ENCODE data around the gene C9orf50. TPM values are rescaled to one million over a fixed set of nuclear protein-coding genes. Genes with fewer than 3 reads are reported as not detected.

The C9orf50 gene
- total and polyA plus RNA-seq, 10 donors: 0.12 to 0.46 (median 0.19) TPM; not detected in 6

DNA sequence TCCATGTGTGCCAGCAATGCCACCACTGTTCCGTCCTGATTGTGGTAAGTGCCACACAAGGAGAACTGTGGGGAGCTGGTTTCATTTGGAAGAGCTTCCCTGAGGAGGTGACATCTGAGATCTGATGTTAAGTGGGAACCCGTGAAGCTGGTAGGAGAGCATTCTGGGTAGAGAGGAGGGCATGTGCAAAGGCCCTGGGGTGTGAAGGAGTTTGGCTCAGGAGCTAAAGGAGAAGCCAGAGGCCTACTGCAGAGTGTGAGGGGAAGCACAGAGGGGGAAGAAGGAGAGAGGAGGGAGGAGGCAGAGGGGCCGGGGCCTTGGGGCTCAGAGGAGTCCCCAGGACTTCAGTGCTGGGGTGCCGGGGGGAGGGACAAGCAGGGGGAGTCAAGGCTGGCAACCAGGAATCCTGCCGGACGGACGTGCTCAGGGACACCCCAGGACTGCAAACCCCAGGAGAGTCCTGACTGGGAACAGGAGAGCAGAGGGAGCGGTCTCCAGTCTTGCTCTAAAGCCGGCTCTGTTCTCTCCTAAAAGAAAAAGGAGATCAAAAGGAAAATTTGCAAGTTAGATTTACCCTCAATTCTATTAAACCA is 19.7 kb downstream of the C9orf50 start:
- H3K4me3 ChIP-seq: no peak overlapping the region
- TF ChIP-seq POLR2AphosphoS5 (IDR thresholded peaks at IDR 0.05): no peak
- TF ChIP-seq, protein P1, sequence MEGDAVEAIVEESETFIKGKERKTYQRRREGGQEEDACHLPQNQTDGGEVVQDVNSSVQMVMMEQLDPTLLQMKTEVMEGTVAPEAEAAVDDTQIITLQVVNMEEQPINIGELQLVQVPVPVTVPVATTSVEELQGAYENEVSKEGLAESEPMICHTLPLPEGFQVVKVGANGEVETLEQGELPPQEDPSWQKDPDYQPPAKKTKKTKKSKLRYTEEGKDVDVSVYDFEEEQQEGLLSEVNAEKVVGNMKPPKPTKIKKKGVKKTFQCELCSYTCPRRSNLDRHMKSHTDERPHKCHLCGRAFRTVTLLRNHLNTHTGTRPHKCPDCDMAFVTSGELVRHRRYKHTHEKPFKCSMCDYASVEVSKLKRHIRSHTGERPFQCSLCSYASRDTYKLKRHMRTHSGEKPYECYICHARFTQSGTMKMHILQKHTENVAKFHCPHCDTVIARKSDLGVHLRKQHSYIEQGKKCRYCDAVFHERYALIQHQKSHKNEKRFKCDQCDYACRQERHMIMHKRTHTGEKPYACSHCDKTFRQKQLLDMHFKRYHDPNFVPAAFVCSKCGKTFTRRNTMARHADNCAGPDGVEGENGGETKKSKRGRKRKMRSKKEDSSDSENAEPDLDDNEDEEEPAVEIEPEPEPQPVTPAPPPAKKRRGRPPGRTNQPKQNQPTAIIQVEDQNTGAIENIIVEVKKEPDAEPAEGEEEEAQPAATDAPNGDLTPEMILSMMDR (IDR thresholded peaks at IDR 0.05 in 8 of 11, conservative IDR thresholded peaks at IDR 0.05 in 3 of 11): no peak
- TF ChIP-seq POLR2A (IDR thresholded peaks at IDR 0.05): no peak
- H3K27me3 ChIP-seq (replicated peaks in 1 of 7): peaks cover 0 to 48% (median 19%) of the 10 kb centered on the region in 7 donors
- H3K9me3 ChIP-seq: no peaks in the 10 kb centered on the region
- no peaks in the 10 kb centered on the region for H3K36me3 ChIP-seq
- DNase-seq: no peak
- WGBS, 5 donors: 77 to 86% (median 80%) methylated on average over 9 of the region's 9 CpGs
- intact Hi-C loops (cut with DNase I; ENCODE audit: low total_unique reads): loop anchor here (5.0 kb wide), 1 partner anchor 104 kb away; no protein-coding TSS in a partner anchor
- H3K27ac ChIP-seq: no peak overlapping the region
- H3K4me1 ChIP-seq: peaks cover 13 to 56% (median 31%) of the 10 kb centered on the region in 6 donors

DNA sequence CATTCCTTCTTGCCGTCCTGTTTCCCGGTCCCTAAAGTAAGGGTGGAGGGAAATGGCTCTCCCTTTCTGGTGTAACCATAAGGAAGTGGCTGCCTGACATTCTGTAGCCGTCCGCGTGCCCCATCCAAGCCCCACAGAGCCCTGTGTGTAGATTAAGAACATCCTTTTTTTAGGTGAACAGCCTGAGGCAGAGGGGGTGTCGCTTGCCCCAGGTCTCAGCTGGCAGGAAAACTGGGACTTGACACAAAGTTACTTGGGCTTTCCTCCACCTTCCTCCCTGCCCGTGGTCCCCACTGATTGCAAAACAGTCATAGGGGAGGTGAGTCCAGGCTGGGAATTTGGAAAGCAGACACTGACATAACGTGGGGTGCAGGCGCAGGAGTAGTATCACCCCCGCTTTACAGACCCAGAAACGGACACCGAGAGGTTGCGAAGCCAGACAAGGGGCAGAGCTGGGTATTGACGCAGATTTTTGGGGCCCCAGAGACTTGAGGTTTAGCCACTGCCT is 22.8 kb downstream of the C9orf50 start:
- Histone ChIP-seq H3K27ac (peak overlapping the region in 7 of 8 donors; percentile 69 to 85 (median 80)), H3K36me3 (no peaks in the 10 kb centered on the region), H3K9me3 (no peaks in the 10 kb centered on the region), H3K27me3 (replicated peaks in 1 of 7) (peaks cover 0 to 54% (median 19%) of the 10 kb centered on the region in 7 donors), H3K4me1 (peaks cover 13 to 56% (median 36%) of the 10 kb centered on the region in 6 donors), H3K4me3 (peak overlapping the region in 3 of 8 donors; percentile 22 to 63 (median 23))
- DNase-seq: no peak
- 38 to 56% (median 48%) methylated on average over 12 to 14 of the region's 14 CpGs for WGBS, 5 donors
- no peak for TF ChIP-seq POLR2AphosphoS5 (IDR thresholded peaks at IDR 0.05)
- no peak for TF ChIP-seq POLR2A (IDR thresholded peaks at IDR 0.05)
- TF ChIP-seq, protein P1 (IDR thresholded peaks at IDR 0.05 in 8 of 11, conservative IDR thresholded peaks at IDR 0.05 in 3 of 11): no peak
- intact Hi-C loops (cut with DNase I; ENCODE audit: low total_unique reads): no loop called here

DNA sequence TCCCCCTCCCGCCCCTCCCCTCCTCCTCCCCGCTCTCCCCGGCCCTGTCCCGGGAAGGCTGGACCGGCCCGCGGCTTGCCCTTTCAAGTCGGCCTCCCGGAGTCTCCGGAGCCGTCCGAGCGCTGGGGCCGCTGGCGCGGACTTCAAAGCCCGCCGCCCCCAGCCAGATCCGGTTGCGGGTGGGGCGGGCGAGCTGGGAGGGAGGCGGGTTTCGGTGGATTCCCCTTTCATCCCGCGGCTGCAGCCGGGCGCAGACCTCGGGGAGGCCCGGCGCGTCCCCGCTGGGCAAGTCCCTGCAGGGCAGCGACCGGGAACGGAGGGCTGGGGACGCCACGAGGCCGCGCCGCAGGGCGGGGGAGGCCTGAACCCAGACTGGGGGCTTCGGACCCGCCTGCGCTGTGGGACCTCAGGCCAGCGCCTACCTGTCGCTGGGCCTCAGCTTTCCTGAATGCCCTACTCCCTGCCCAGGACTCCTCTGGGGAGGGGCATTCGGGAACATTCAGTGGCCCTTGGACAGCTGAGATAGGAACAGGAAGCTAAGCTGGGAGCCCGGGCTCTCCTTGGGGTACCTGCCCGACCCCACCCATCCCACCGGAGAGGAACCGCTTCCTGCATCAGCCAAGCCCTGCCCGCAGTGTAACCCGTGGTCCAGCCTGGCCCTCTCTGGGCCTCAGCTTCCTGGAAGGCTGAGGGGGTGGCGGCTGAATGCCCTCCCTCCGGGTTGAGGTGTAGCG is 23.4 kb downstream of the C9orf50 start:
- H3K9me3 ChIP-seq: no peaks in the 10 kb centered on the region
- TF ChIP-seq, protein P1 (IDR thresholded peaks at IDR 0.05 in 8 of 11, conservative IDR thresholded peaks at IDR 0.05 in 3 of 11): no peak
- TF ChIP-seq POLR2AphosphoS5 (IDR thresholded peaks at IDR 0.05): peak in 1 of 3 donors; percentile 53
- no peak for TF ChIP-seq POLR2A (IDR thresholded peaks at IDR 0.05)
- DNase-seq: no peak
- peak overlapping the region in 7 of 8 donors; percentile 13 to 63 (median 23) for H3K4me3 ChIP-seq
- H3K4me1 ChIP-seq: peaks cover 13 to 49% (median 34%) of the 10 kb centered on the region in 6 donors
- H3K27ac ChIP-seq: peak overlapping the region; percentile 32 to 85 (median 80)
- peaks cover 0 to 54% (median 19%) of the 10 kb centered on the region in 7 donors for H3K27me3 ChIP-seq (replicated peaks in 1 of 7)
- intact Hi-C loops (cut with DNase I; ENCODE audit: low total_unique reads): no loop called here
- no peaks in the 10 kb centered on the region for H3K36me3 ChIP-seq
- 2 to 8% (median 3%) methylated on average over 5 to 57 of the region's 57 CpGs for WGBS, 5 donors

All from spleen (tissue), 11 donors.